ENCODE data around the gene KATNBL1.

The KATNBL1 gene

DNA sequence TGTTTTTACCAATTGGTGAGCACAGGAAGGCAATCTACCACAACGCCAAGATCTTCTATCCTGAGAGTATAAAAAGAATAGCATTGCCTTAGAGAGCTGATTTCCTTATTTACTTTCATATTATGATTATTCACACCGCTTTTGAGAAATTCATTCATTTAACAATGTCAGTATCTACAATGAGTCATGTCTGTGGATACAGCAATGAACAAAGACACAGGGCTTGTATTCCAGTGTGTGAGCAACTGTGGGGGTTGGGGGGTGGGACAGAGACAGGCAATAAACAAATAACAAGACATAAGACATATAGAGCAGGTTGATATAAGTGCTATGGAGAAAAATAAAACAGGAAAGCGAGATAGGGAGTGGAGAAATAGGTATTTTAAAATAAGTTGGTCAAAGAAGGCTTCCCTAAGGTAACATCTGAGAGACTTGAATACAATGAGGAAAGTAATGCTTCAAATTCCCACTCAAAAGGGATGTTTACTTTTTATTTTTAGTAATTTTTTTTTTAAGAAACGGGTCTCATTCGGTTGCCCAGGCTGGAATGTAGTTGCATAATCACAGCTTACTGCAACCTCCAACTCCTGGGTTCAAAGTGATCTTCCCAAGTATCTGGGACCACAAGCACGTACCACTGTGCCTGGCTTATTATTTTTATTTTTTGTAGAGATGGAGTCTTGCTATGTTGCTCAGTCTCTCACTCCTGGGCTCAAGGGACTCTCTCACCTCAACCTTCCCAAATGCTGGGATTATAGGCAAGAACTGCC is 62.3 kb downstream of the KATNBL1 start:
- Histone ChIP-seq H3K27me3 (ENCODE audit: insufficient read depth, poor library complexity, severe bottlenecking) (no peaks in the 10 kb centered on the region), H3K4me3 (ENCODE audit: severe bottlenecking) (no peak overlapping the region), H3K36me3 (ENCODE audit: low read depth) (peaks cover 74% of the 10 kb centered on the region), H3K27ac (ENCODE audit: poor library complexity, severe bottlenecking) (peak overlapping the region; percentile 2), H3K9me3 (ENCODE audit: severe bottlenecking) (no peaks in the 10 kb centered on the region), H3K4me1 (ENCODE audit: insufficient read depth, poor library complexity, severe bottlenecking) (peaks cover 9% of the 10 kb centered on the region)
- DNase-seq (ENCODE audit: low spot score) (no peak), ATAC-seq (ENCODE audit: low read depth) (peak; percentile 91)
- TF ChIP-seq, protein P1, sequence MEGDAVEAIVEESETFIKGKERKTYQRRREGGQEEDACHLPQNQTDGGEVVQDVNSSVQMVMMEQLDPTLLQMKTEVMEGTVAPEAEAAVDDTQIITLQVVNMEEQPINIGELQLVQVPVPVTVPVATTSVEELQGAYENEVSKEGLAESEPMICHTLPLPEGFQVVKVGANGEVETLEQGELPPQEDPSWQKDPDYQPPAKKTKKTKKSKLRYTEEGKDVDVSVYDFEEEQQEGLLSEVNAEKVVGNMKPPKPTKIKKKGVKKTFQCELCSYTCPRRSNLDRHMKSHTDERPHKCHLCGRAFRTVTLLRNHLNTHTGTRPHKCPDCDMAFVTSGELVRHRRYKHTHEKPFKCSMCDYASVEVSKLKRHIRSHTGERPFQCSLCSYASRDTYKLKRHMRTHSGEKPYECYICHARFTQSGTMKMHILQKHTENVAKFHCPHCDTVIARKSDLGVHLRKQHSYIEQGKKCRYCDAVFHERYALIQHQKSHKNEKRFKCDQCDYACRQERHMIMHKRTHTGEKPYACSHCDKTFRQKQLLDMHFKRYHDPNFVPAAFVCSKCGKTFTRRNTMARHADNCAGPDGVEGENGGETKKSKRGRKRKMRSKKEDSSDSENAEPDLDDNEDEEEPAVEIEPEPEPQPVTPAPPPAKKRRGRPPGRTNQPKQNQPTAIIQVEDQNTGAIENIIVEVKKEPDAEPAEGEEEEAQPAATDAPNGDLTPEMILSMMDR (IDR thresholded peaks at IDR 0.05; ENCODE audit: poor library complexity, severe bottlenecking) = no peak

DNA sequence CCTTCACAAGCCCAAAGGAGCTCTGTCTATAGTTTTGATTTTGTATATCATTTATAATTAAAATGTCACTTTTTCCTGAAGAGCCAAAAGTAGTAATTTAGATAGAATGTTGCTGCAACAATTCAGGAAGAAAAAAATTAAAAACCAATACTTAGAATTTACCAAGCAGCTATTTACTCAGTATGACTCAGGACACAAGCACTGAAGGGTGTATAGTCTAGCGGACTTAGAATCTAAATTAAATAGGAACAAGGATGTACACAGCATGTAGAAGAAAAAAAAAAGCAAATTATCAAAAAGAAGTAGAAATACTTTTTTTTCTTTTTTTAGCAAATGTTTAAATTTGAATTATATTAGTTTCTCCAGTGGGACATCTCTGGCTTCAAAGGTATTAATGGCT is 76.4 kb downstream of the KATNBL1 start:
- DNase-seq (ENCODE audit: low spot score) = no peak
- no peak overlapping the region for H3K4me3 ChIP-seq (ENCODE audit: severe bottlenecking)
- H3K36me3 ChIP-seq (ENCODE audit: low read depth) = peaks cover 5% of the 10 kb centered on the region
- no peaks in the 10 kb centered on the region for H3K27me3 ChIP-seq (ENCODE audit: insufficient read depth, poor library complexity, severe bottlenecking)
- H3K9me3 ChIP-seq (ENCODE audit: severe bottlenecking) = no peaks in the 10 kb centered on the region
- TF ChIP-seq, protein P1 (IDR thresholded peaks at IDR 0.05; ENCODE audit: poor library complexity, severe bottlenecking) = no peak
- no peaks in the 10 kb centered on the region for H3K4me1 ChIP-seq (ENCODE audit: insufficient read depth, poor library complexity, severe bottlenecking)
- 0 out of 3 replicates have a peak, but pooled peaks have one; percentile 47 for ATAC-seq (ENCODE audit: low read depth)
- H3K27ac ChIP-seq (ENCODE audit: poor library complexity, severe bottlenecking) = no peak overlapping the region

DNA sequence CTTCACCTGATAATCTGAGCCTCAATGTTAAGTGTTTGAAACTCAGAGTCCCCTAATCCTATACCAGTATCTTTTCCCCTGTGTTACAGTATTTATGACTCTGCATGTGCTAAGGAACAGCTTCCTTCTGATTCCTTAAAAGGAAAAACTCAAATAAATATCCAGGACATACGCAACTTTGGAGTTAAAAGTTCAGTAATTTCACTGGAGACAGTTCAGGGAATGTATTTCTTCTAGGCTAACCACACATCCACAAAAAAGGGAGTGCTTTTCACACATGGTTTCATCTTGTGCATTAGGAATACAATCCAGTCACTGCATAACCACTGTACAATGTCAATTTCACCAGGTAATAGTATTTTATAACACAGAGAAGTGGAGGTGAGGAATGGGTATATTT is 77.0 kb downstream of the KATNBL1 start:
- Histone ChIP-seq H3K27me3 (ENCODE audit: insufficient read depth, poor library complexity, severe bottlenecking) (no peaks in the 10 kb centered on the region), H3K4me1 (ENCODE audit: insufficient read depth, poor library complexity, severe bottlenecking) (no peaks in the 10 kb centered on the region), H3K27ac (ENCODE audit: poor library complexity, severe bottlenecking) (no peak overlapping the region), H3K4me3 (ENCODE audit: severe bottlenecking) (no peak overlapping the region), H3K9me3 (ENCODE audit: severe bottlenecking) (no peaks in the 10 kb centered on the region), H3K36me3 (ENCODE audit: low read depth) (no peaks in the 10 kb centered on the region)
- no peak for ATAC-seq (ENCODE audit: low read depth)
- TF ChIP-seq, protein P1 (IDR thresholded peaks at IDR 0.05; ENCODE audit: poor library complexity, severe bottlenecking) = no peak
- no peak for DNase-seq (ENCODE audit: low spot score)

DNA sequence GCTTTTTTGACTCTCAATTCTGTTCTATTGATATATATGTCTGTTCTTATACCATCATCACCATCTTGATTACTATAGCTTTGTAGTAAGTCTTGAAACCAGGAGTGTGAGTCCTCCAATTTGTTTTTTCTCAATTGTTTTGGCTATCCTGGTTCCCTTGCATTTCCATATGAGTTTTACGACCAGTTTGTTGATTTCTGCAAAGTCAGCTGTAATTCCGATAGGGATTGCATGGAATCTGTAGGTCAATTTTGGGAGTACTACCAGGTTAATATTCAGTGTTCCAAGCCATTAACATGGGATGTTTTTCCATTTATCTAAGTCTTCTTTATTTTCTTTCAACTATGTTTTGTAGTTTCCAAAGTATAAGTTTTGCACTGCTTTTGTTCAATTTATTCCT is 81.0 kb downstream of the KATNBL1 start:
- Histone ChIP-seq H3K36me3 (ENCODE audit: low read depth) (no peaks in the 10 kb centered on the region), H3K4me3 (ENCODE audit: severe bottlenecking) (no peak overlapping the region), H3K27me3 (ENCODE audit: insufficient read depth, poor library complexity, severe bottlenecking) (no peaks in the 10 kb centered on the region), H3K27ac (ENCODE audit: poor library complexity, severe bottlenecking) (no peak overlapping the region), H3K9me3 (ENCODE audit: severe bottlenecking) (no peaks in the 10 kb centered on the region), H3K4me1 (ENCODE audit: insufficient read depth, poor library complexity, severe bottlenecking) (no peaks in the 10 kb centered on the region)
- TF ChIP-seq, protein P1 (IDR thresholded peaks at IDR 0.05; ENCODE audit: poor library complexity, severe bottlenecking) = no peak
- ATAC-seq (ENCODE audit: low read depth) (no peak), DNase-seq (ENCODE audit: low spot score) (no peak)

DNA sequence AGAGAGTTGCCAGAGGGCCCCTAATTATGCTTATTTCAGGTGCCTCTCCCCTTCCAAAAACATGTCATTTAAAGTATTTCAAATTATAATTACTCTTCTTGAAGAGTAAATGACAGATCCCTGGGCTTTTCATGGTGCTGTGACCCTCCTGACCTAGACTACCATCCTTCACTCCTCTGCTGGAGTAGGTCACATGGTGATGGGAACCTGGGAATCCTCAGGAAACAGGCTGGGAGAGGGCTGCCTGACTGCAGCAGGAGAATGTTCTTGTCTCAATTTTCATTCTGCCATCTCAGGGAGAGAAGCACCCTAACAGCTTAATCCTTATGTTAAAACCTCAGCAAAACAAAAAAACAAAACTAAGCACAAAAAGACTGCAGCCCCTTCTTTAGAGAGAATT is 83.4 kb downstream of the KATNBL1 start:
- ATAC-seq (ENCODE audit: low read depth) = no peak
- Histone ChIP-seq H3K4me1 (ENCODE audit: insufficient read depth, poor library complexity, severe bottlenecking) (peaks cover 9% of the 10 kb centered on the region), H3K4me3 (ENCODE audit: severe bottlenecking) (no peak overlapping the region), H3K9me3 (ENCODE audit: severe bottlenecking) (no peaks in the 10 kb centered on the region), H3K27ac (ENCODE audit: poor library complexity, severe bottlenecking) (no peak overlapping the region), H3K27me3 (ENCODE audit: insufficient read depth, poor library complexity, severe bottlenecking) (no peaks in the 10 kb centered on the region), H3K36me3 (ENCODE audit: low read depth) (no peaks in the 10 kb centered on the region)
- TF ChIP-seq, protein P1 (IDR thresholded peaks at IDR 0.05; ENCODE audit: poor library complexity, severe bottlenecking) = no peak
- DNase-seq (ENCODE audit: low spot score) = no peak

Data from RWPE2 (cell line).